ENCODE data around the gene ZFAND3. TPM values are rescaled to one million over a fixed set of nuclear protein-coding genes. Genes with fewer than 3 reads are reported as not detected.

ZFAND3 gene
- total and polyA plus RNA-seq, 7 donors, result 48.5 to 166 (median 141) TPM

GRCh38 chr6:38182426-38182825 is 362.9 kb downstream of the ZFAND3 start:
- TF ChIP-seq CTCF (IDR thresholded peaks at IDR 0.05), result no peak
- 88 to 91% (median 88%) methylated on average over 6 of the region's 6 CpGs for WGBS, 3 donors
- ATAC-seq, result no peak

GRCh38 chr6:38183856-38184584 is 364.5 kb downstream of the ZFAND3 start:
- DNase-seq (no peak), ATAC-seq (no peak)
- peaks cover 5% of the 10 kb centered on the region for H3K4me1 ChIP-seq
- intact Hi-C loops (cut with DNase I), result loop anchor here in 1 of 2 donors (5.0 kb wide), 1 partner anchor 313 kb away; no protein-coding TSS in a partner anchor
- H3K4me3 ChIP-seq, result no peak overlapping the region
- 81 to 94% (median 92%) methylated on average over 13 of the region's 13 CpGs for WGBS, 3 donors
- no peaks in the 10 kb centered on the region for H3K9me3 ChIP-seq
- no peaks in the 10 kb centered on the region for H3K36me3 ChIP-seq (ENCODE audit: insufficient read depth in 1 of 2, low read depth in 1 of 2)
- H3K27ac ChIP-seq, result no peak overlapping the region
- no peaks in the 10 kb centered on the region for H3K27me3 ChIP-seq (ENCODE audit: insufficient read depth in 3 of 3, low read length in 2 of 3)
- no peak for TF ChIP-seq CTCF (IDR thresholded peaks at IDR 0.05)

More at GRCh38 chr6:38182426-38182825, 362.9 kb downstream of the ZFAND3 start:
- Histone ChIP-seq H3K27ac (no peak overlapping the region), H3K4me3 (no peak overlapping the region), H3K27me3 (ENCODE audit: insufficient read depth in 3 of 3, low read length in 2 of 3) (no peaks in the 10 kb centered on the region), H3K4me1 (peaks cover 5% of the 10 kb centered on the region), H3K9me3 (no peaks in the 10 kb centered on the region), H3K36me3 (ENCODE audit: insufficient read depth in 1 of 2, low read depth in 1 of 2) (no peaks in the 10 kb centered on the region)
- intact Hi-C loops (cut with DNase I), result loop anchor here in 1 of 2 donors (5.0 kb wide), 1 partner anchor 315 kb away; no protein-coding TSS in a partner anchor
- no peak for DNase-seq

- Histone ChIP-seq H3K4me1 (peaks cover 1% of the 10 kb centered on the region), H3K27ac (no peak overlapping the region), H3K27me3 (ENCODE audit: insufficient read depth in 3 of 3, low read length in 2 of 3) (no peaks in the 10 kb centered on the region), H3K4me3 (no peak overlapping the region), H3K9me3 (no peaks in the 10 kb centered on the region), H3K36me3 (ENCODE audit: insufficient read depth in 1 of 2, low read depth in 1 of 2) (no peaks in the 10 kb centered on the region)
- WGBS, 3 donors, result 71 to 82% (median 80%) methylated on average over 11 of the region's 11 CpGs
- intact Hi-C loops (cut with DNase I), result loop anchor here in 1 of 2 donors (5.0 kb wide), 1 partner anchor 313 kb away; no protein-coding TSS in a partner anchor
- TF ChIP-seq CTCF (IDR thresholded peaks at IDR 0.05), result no peak
- no peak for ATAC-seq
- no peak for DNase-seq
Observed at GRCh38 chr6:38184585-38185080, 365.1 kb downstream of the ZFAND3 start.

GRCh38 chr6:38185244-38185643 is 365.7 kb downstream of the ZFAND3 start:
- Histone ChIP-seq H3K27me3 (ENCODE audit: insufficient read depth in 3 of 3, low read length in 2 of 3) (no peaks in the 10 kb centered on the region), H3K27ac (no peak overlapping the region), H3K4me3 (no peak overlapping the region), H3K4me1 (no peaks in the 10 kb centered on the region), H3K36me3 (ENCODE audit: insufficient read depth in 1 of 2, low read depth in 1 of 2) (no peaks in the 10 kb centered on the region), H3K9me3 (no peaks in the 10 kb centered on the region)
- ATAC-seq (no peak), DNase-seq (no peak)
- TF ChIP-seq CTCF (IDR thresholded peaks at IDR 0.05), result no peak
- intact Hi-C loops (cut with DNase I), result no loop called here
- WGBS, 3 donors, result 82 to 96% (median 86%) methylated on average over 6 of the region's 6 CpGs
